ENCODE data around the gene TRIM72.

The TRIM72 gene

GRCh38 chr16:31248344-31248743 is 34.4 kb downstream of the TRIM72 start:
- no peak overlapping the region for H3K4me2 ChIP-seq (ENCODE audit: low read depth, low read length, poor library complexity, severe bottlenecking)
- H3K27me3 ChIP-seq (ENCODE audit: low read length) = no peaks in the 10 kb centered on the region
- H3K36me3 ChIP-seq (ENCODE audit: low read length) = no peaks in the 10 kb centered on the region
- H3K27ac ChIP-seq (ENCODE audit: low read depth, low read length) = no peak overlapping the region
- no peaks in the 10 kb centered on the region for H4K20me1 ChIP-seq (ENCODE audit: low read depth, low read length)
- TF ChIP-seq, protein P1, sequence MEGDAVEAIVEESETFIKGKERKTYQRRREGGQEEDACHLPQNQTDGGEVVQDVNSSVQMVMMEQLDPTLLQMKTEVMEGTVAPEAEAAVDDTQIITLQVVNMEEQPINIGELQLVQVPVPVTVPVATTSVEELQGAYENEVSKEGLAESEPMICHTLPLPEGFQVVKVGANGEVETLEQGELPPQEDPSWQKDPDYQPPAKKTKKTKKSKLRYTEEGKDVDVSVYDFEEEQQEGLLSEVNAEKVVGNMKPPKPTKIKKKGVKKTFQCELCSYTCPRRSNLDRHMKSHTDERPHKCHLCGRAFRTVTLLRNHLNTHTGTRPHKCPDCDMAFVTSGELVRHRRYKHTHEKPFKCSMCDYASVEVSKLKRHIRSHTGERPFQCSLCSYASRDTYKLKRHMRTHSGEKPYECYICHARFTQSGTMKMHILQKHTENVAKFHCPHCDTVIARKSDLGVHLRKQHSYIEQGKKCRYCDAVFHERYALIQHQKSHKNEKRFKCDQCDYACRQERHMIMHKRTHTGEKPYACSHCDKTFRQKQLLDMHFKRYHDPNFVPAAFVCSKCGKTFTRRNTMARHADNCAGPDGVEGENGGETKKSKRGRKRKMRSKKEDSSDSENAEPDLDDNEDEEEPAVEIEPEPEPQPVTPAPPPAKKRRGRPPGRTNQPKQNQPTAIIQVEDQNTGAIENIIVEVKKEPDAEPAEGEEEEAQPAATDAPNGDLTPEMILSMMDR (IDR thresholded peaks at IDR 0.05; ENCODE audit: insufficient read depth, low read length, poor library complexity, severe bottlenecking) = no peak
- TF ChIP-seq EZH2phosphoT487 (conservative IDR thresholded peaks at IDR 0.05; ENCODE audit: low read length) = no peak
- H3K9ac ChIP-seq (ENCODE audit: low read length) = no peak overlapping the region
- no peaks in the 10 kb centered on the region for H3K9me3 ChIP-seq (ENCODE audit: insufficient read depth, low read length)
- no peaks in the 10 kb centered on the region for H3F3A ChIP-seq (ENCODE audit: insufficient read depth)
- H3K79me2 ChIP-seq (ENCODE audit: insufficient read depth, low read length) = no peaks in the 10 kb centered on the region
- no peak overlapping the region for H2AFZ ChIP-seq (ENCODE audit: low read depth, low read length, severe bottlenecking)
- H3K9me2 ChIP-seq (replicated peaks; ENCODE audit: insufficient read depth, low read length) = no peaks in the 10 kb centered on the region
- no peak overlapping the region for H3K4me3 ChIP-seq (ENCODE audit: insufficient read depth, low read length, poor library complexity, severe bottlenecking)

DNA sequence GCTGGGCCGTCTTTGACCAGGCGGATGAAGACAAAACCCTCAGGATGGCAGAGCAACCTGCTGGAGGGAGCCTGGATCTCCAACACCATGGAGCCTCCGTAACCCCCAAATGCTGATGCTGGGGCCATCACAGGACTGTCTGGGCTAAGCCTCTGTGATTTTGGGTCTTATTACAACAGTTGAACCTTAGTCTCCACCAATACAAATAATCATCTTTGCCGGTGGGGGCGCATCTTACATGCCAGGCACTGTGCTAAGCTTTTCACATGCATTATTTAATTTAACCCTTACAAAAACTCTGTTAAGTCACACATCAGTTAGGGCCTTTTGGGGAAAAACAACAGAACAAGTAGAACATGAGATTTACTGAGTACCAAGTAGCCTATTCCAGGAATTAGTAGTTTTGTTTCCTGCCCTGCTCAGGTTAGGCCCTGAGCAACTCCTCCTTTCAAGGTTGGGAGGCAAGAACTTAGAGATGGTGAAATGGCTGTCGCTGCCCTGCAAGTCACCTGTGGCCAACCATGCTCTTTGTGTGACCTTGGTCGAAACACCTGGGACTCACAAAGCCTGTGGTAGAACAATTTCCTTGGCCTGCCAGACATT is 37.0 kb downstream of the TRIM72 start:
- Histone ChIP-seq H3K27ac (ENCODE audit: low read depth, low read length) (no peak overlapping the region), H4K20me1 (ENCODE audit: low read depth, low read length) (no peaks in the 10 kb centered on the region), H3F3A (ENCODE audit: insufficient read depth) (no peaks in the 10 kb centered on the region), H3K79me2 (ENCODE audit: insufficient read depth, low read length) (no peaks in the 10 kb centered on the region), H3K4me2 (ENCODE audit: low read depth, low read length, poor library complexity, severe bottlenecking) (no peak overlapping the region), H3K4me3 (ENCODE audit: insufficient read depth, low read length, poor library complexity, severe bottlenecking) (no peak overlapping the region), H3K36me3 (ENCODE audit: low read length) (no peaks in the 10 kb centered on the region), H3K9ac (ENCODE audit: low read length) (no peak overlapping the region), H3K9me3 (ENCODE audit: insufficient read depth, low read length) (no peaks in the 10 kb centered on the region), H2AFZ (ENCODE audit: low read depth, low read length, severe bottlenecking) (no peak overlapping the region), H3K9me2 (replicated peaks; ENCODE audit: insufficient read depth, low read length) (no peaks in the 10 kb centered on the region), H3K27me3 (ENCODE audit: low read length) (no peaks in the 10 kb centered on the region)
- TF ChIP-seq, protein P1 (IDR thresholded peaks at IDR 0.05; ENCODE audit: insufficient read depth, low read length, poor library complexity, severe bottlenecking) = no peak
- no peak for TF ChIP-seq EZH2phosphoT487 (conservative IDR thresholded peaks at IDR 0.05; ENCODE audit: low read length)

DNA sequence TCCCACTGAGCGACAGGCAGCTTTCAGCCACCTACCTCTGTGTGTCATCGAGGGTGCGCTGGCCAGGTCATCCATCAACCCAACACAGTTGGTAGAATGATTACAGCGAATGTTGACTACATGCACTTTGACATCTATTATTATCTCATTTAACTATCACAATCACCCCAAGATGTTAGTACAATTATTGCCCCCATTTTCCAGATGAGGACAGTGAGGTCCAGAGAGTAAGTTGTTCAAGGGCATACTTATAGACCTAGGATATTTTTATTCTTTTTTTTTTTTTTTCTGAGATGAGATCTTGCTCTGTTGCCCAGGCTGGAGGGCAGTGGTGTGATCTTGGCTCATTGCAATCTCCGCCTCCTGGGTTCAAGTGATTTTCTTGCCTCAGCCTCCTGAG is 37.5 kb downstream of the TRIM72 start:
- no peak overlapping the region for H3K4me2 ChIP-seq (ENCODE audit: low read depth, low read length, poor library complexity, severe bottlenecking)
- TF ChIP-seq, protein P1 (IDR thresholded peaks at IDR 0.05; ENCODE audit: insufficient read depth, low read length, poor library complexity, severe bottlenecking) = no peak
- no peak for TF ChIP-seq EZH2phosphoT487 (conservative IDR thresholded peaks at IDR 0.05; ENCODE audit: low read length)
- H3K4me3 ChIP-seq (ENCODE audit: insufficient read depth, low read length, poor library complexity, severe bottlenecking) = no peak overlapping the region
- H3K9ac ChIP-seq (ENCODE audit: low read length) = no peak overlapping the region
- H3K9me2 ChIP-seq (replicated peaks; ENCODE audit: insufficient read depth, low read length) = no peaks in the 10 kb centered on the region
- H4K20me1 ChIP-seq (ENCODE audit: low read depth, low read length) = no peaks in the 10 kb centered on the region
- no peaks in the 10 kb centered on the region for H3K36me3 ChIP-seq (ENCODE audit: low read length)
- no peaks in the 10 kb centered on the region for H3F3A ChIP-seq (ENCODE audit: insufficient read depth)
- no peaks in the 10 kb centered on the region for H3K79me2 ChIP-seq (ENCODE audit: insufficient read depth, low read length)
- H3K27me3 ChIP-seq (ENCODE audit: low read length) = no peaks in the 10 kb centered on the region
- H3K9me3 ChIP-seq (ENCODE audit: insufficient read depth, low read length) = no peaks in the 10 kb centered on the region
- no peak overlapping the region for H3K27ac ChIP-seq (ENCODE audit: low read depth, low read length)
- no peak overlapping the region for H2AFZ ChIP-seq (ENCODE audit: low read depth, low read length, severe bottlenecking)

Data from SU-DHL-6 (cell line).